ENCODE data around the gene GIPC2.

GIPC2 gene

DNA sequence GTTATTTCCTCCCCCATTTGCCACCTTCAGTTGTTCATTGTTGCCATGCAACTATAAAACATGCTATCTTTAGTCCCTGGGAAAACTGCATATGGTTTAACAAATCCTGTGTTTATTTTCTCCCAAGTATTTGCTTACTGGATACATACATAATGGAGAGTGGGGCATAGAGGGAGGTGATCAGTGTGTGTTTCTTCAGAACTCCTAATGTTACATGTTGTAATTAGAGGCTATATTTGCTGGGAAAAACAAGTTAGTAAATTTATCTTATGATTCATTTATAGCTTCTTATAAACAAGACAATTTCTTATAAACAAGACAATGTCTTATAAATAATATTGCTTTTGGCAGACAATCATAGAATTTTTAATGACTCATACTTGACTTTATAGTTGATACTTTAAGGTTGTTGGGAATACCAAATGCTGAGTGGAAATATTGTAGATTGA is 7.3 kb upstream of the GIPC2 start:
- TF ChIP-seq ZFX (IDR thresholded peaks at IDR 0.05; ENCODE audit: borderline replicate concordance) = no peak
- TF ChIP-seq, protein P1, sequence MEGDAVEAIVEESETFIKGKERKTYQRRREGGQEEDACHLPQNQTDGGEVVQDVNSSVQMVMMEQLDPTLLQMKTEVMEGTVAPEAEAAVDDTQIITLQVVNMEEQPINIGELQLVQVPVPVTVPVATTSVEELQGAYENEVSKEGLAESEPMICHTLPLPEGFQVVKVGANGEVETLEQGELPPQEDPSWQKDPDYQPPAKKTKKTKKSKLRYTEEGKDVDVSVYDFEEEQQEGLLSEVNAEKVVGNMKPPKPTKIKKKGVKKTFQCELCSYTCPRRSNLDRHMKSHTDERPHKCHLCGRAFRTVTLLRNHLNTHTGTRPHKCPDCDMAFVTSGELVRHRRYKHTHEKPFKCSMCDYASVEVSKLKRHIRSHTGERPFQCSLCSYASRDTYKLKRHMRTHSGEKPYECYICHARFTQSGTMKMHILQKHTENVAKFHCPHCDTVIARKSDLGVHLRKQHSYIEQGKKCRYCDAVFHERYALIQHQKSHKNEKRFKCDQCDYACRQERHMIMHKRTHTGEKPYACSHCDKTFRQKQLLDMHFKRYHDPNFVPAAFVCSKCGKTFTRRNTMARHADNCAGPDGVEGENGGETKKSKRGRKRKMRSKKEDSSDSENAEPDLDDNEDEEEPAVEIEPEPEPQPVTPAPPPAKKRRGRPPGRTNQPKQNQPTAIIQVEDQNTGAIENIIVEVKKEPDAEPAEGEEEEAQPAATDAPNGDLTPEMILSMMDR (IDR thresholded peaks at IDR 0.05) = no peak
- H3K27ac ChIP-seq = no peak overlapping the region

DNA sequence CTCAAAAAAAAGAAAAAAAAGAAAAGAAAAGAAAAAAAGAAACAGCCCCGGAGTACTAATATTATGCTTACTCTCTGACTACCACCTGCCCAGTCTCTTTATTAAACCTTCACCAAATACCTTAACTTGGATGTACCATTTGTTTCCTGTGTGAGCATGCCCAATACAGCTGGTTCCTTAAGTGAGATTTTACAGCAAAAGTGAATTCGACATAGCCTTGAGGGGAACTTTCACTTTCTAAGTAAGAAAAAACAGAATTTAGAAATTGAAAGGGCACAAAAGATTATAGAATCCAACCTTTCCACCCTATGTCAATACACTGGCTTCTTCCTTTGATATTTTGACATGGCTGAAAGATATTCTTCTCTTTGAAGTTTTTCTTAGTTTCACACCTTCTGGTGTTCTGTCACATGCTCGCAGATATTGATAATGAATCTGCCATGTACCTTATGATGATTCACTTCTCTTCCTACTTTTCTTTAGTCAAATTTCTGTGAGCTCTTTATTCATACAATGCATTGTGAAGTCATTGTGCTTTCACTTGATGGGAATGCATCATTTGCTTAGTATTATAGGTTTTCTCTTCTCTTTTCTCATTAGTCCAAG is 5.2 kb upstream of the GIPC2 start:
- TF ChIP-seq ZFX (IDR thresholded peaks at IDR 0.05; ENCODE audit: borderline replicate concordance) = no peak
- TF ChIP-seq, protein P1 (IDR thresholded peaks at IDR 0.05) = no peak
- H3K27ac ChIP-seq = no peak overlapping the region

DNA sequence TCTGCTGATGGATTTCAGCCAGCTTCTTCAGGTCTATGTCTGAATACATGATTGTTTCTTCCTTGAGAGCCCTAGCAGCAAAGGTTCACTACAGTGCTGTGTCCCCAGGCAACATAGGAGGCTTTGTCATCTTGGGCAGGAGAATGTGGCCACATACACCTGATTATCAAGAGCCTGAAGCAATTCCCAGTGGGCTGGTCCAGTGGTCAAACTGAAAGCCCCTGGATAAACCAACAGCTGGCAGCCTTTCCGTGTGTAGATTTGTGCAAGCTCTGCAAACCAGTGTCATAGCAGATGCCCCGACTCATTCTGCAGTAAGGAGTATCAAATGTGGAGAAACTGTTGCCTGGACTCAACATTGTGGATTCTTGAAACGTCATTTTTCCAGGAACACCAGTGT is 2.3 kb upstream of the GIPC2 start:
- no peak overlapping the region for H3K27ac ChIP-seq
- TF ChIP-seq, protein P1 (IDR thresholded peaks at IDR 0.05) = no peak
- no peak for TF ChIP-seq ZFX (IDR thresholded peaks at IDR 0.05; ENCODE audit: borderline replicate concordance)

DNA sequence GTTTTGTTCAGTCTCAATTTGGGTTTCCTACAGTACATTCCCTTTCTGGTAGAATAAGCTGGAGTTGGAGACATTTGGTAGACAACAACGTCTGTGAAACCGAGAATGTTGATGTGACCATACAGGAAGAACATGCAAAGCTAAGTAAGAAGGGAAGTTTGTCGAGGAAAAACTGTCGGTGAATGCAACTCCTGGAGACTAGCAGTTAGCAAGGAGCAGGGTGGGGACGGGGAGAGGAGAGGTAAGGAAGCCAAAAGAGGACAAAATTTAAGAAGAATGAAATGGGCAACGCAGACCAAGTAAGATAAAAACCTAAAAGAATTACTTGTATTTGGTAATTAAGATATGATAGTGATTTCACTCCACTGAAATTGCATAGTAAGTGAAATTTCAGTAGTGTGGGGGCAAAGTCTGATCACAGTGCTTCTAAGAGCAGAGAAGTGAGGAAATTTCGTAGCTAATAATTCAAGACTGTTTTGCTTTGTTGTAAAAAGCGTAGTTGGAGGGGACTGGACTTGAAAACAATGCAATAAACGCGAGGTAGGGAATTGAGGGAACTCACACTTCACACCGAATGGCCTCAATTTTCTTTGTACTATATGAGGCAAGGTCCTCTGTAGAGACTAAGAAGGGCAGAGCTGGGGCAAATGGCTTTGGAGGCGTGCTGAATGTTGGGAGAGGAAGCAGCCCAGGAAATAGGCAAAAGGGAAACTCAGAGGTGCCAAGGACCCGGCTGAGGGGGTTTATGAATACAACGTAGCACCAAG is 787 bp upstream of the GIPC2 start:
- H3K27ac ChIP-seq = no peak overlapping the region
- no peak for TF ChIP-seq ZFX (IDR thresholded peaks at IDR 0.05; ENCODE audit: borderline replicate concordance)
- TF ChIP-seq, protein P1 (IDR thresholded peaks at IDR 0.05) = no peak

DNA sequence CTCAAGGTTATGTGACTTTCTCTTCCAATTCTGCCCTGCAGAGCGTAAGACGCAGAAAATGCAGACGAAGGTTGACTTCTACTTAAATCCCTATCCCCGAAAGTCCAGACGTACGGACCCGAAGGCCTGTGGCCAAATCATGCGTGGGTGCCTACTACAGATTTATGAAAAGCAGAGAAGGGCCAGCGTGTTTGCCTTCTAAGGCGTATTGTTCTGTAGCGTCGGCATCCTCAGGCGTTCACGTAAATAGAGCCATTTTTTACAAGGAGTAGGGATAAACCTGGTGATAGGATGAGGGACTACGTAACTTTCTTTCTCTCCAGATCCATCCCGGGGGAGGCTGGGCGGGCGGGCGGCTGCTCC is 222 bp upstream of the GIPC2 start:
- no peak overlapping the region for H3K27ac ChIP-seq
- TF ChIP-seq, protein P1 (IDR thresholded peaks at IDR 0.05) = no peak
- TF ChIP-seq ZFX (IDR thresholded peaks at IDR 0.05; ENCODE audit: borderline replicate concordance) = no peak

DNA sequence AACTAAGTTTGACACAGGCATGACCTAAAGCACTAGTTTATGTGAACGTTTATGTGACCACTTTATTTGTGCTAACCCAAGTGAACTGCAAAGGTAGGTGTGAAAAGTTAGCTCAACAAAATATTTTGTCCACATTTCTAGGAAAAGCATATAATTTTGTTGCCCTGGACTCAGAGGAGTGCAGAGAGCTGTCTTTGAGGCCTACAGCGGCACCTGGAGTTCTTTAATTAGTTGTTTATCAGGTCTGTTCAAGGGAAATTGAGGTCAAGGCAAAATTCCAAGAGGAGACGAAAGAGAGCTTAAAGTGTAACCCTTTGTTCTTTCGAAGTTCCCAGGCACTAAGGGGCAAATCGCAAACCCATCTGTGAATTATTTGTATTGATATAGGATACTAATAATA is 1.3 kb downstream of the GIPC2 start:
- TF ChIP-seq, protein P1 (IDR thresholded peaks at IDR 0.05) = no peak
- TF ChIP-seq ZFX (IDR thresholded peaks at IDR 0.05; ENCODE audit: borderline replicate concordance) = no peak
- no peak overlapping the region for H3K27ac ChIP-seq

DNA sequence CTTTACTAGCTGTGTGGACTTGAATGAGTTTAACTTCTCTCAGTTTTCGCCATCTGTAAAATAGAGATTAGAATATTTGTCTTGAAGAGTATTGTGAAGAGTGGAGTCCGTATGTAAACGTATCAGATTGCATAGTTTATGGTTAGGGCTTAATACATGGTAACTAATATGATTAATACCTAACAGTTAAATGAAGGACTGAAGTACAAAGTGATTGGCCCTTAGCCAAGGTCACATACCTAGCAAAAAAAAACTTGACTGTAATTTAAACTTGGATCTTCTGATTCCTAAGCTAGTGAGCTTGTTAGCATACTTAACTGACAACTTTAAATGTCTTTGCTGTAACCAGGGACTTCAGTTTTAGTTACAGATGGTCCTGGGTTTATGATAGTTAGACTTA is 1.9 kb downstream of the GIPC2 start:
- TF ChIP-seq, protein P1 (IDR thresholded peaks at IDR 0.05) = no peak
- no peak for TF ChIP-seq ZFX (IDR thresholded peaks at IDR 0.05; ENCODE audit: borderline replicate concordance)
- no peak overlapping the region for H3K27ac ChIP-seq

Data from 22Rv1 (cell line).